GM23338 (cell line): ENCODE measurements around the gene IL12A.

Source experiments
- EZH2 ChIP-seq: fragments of 200-600 bp; sonication (generic); IDR thresholded peaks from one replicate; pipeline ENCODE4 v1.8.0; 2017; ENCODE audit warnings: antibody characterized with exemption, mild to moderate bottlenecking, low read depth; ENCODE audit not compliant: unreplicated experiment
- EZH2phosphoT487 ChIP-seq: fragments of 200-600 bp; sonication (generic); IDR thresholded peaks from one replicate; pipeline ENCODE4 v1.8.1; 2018; ENCODE audit warnings: antibody characterized with exemption; ENCODE audit not compliant: unreplicated experiment
- NANOG ChIP-seq: IDR thresholded peaks from 2 replicates; pipeline ENCODE4 v1.6.1; 2016; ENCODE audit warnings: antibody characterized with exemption, borderline replicate concordance
- TF ChIP-seq, protein P1 (sequence below), 2 experiments: fragments of 200-600 bp in 1 of 2; sonication (generic) in 1 of 2; conservative IDR thresholded peaks; 2 replicates each; pipeline versions ENCODE4 v1.5.1 to v1.6.1; 2016 to 2017; ENCODE audit warnings: antibody characterized with exemption in 2 of 2, low read depth in 2 of 2, mild to moderate bottlenecking in 2 of 2, moderate library complexity in 1 of 2
- TF ChIP-seq, protein P2 (sequence below): IDR thresholded peaks from one replicate; pipeline ENCODE4 v1.6.1; 2018; ENCODE audit warnings: antibody characterized with exemption; ENCODE audit not compliant: unreplicated experiment

DNA sequence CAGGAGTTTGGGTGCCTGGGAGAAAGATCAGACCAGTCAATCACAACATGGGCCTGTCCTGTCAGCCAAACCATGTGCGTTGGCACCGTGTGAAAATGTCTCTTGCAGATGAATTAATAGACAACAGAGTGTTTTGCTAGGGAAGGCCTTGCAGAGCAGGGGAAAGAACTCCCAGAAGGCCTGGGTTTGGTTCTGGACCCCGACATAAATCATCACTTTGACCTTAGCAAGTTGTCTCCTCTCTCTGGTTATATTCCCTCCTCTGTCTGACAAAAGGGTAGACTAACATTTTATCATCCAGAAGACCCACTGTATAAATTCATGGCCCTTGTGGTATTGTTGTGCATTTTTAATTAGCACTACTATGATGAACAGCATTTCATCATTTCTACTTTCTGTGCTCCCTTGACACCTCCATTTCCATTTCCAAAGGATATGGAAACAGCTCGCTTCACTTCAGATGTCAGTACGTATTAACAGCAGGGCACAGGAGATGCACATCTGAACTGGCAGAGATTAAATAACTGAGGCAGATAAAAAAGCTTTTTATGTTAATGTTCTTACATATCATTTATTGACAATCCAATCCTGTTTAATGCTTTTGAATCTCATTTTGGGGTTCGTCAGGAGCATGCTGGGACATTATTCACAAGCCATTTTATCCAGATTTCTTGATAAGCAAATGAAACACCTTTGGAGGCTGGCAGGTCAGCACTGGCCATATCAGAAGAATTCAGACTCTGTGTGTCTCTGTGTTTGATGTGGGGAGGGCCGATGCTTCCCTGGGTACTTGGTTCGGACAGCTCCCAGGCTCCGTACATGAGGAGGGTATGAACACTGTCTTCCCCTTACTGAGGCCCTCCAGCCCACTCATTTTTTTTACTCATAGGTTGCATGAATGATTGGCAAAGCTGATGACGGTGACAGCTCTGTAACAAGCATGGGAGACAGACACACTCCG lies 28.2 kb upstream of the IL12A start:
- TF ChIP-seq, protein P1, sequence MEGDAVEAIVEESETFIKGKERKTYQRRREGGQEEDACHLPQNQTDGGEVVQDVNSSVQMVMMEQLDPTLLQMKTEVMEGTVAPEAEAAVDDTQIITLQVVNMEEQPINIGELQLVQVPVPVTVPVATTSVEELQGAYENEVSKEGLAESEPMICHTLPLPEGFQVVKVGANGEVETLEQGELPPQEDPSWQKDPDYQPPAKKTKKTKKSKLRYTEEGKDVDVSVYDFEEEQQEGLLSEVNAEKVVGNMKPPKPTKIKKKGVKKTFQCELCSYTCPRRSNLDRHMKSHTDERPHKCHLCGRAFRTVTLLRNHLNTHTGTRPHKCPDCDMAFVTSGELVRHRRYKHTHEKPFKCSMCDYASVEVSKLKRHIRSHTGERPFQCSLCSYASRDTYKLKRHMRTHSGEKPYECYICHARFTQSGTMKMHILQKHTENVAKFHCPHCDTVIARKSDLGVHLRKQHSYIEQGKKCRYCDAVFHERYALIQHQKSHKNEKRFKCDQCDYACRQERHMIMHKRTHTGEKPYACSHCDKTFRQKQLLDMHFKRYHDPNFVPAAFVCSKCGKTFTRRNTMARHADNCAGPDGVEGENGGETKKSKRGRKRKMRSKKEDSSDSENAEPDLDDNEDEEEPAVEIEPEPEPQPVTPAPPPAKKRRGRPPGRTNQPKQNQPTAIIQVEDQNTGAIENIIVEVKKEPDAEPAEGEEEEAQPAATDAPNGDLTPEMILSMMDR (conservative IDR thresholded peaks at IDR 0.05; ENCODE audit: low read depth in 2 of 2) = no peak
- TF ChIP-seq EZH2phosphoT487 = no peak
- TF ChIP-seq, protein P2, sequence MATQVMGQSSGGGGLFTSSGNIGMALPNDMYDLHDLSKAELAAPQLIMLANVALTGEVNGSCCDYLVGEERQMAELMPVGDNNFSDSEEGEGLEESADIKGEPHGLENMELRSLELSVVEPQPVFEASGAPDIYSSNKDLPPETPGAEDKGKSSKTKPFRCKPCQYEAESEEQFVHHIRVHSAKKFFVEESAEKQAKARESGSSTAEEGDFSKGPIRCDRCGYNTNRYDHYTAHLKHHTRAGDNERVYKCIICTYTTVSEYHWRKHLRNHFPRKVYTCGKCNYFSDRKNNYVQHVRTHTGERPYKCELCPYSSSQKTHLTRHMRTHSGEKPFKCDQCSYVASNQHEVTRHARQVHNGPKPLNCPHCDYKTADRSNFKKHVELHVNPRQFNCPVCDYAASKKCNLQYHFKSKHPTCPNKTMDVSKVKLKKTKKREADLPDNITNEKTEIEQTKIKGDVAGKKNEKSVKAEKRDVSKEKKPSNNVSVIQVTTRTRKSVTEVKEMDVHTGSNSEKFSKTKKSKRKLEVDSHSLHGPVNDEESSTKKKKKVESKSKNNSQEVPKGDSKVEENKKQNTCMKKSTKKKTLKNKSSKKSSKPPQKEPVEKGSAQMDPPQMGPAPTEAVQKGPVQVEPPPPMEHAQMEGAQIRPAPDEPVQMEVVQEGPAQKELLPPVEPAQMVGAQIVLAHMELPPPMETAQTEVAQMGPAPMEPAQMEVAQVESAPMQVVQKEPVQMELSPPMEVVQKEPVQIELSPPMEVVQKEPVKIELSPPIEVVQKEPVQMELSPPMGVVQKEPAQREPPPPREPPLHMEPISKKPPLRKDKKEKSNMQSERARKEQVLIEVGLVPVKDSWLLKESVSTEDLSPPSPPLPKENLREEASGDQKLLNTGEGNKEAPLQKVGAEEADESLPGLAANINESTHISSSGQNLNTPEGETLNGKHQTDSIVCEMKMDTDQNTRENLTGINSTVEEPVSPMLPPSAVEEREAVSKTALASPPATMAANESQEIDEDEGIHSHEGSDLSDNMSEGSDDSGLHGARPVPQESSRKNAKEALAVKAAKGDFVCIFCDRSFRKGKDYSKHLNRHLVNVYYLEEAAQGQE = no peak
- TF ChIP-seq EZH2 = no peak
- TF ChIP-seq NANOG = no peak
